Spleen (tissue), 11 donors: ENCODE results near the gene VDAC1. TPM values are rescaled to one million over a fixed set of nuclear protein-coding genes. Genes with fewer than 3 reads are reported as not detected.

Experiments
- DNase-seq: peaks from one replicate; pipeline ENCODE4 v3.0.0-alpha.2; 2020
- H3K27ac ChIP-seq, 8 donors: fragments of 200-600 bp; sonication (generic) in 7 of 8; 1 replicate in 4 of 8; 2 replicates in 4 of 8; pipeline versions ENCODE4 v1.5.0 to v1.8.0; 2016 to 2021; ENCODE audit warnings: inconsistent platforms in 4 of 8, mild to moderate bottlenecking in 4 of 8, moderate library complexity in 1 of 8
- H3K27me3 ChIP-seq, 7 donors: fragments of 200-600 bp; sonication (generic) in 6 of 7; replicated peaks in 1 of 7; 1 replicate in 4 of 7; 2 replicates in 3 of 7; pipeline versions ENCODE4 v1.5.0 to v1.8.0; 2016 to 2021; ENCODE audit warnings: inconsistent platforms in 3 of 7, mild to moderate bottlenecking in 1 of 7
- H3K36me3 ChIP-seq, 6 donors: fragments of 200-600 bp; sonication (generic) in 5 of 6; 1 replicate in 4 of 6; 2 replicates in 2 of 6; pipeline versions ENCODE4 v1.5.0 to v1.8.0; 2016 to 2021; ENCODE audit warnings: inconsistent platforms in 2 of 6
- H3K4me1 ChIP-seq, 6 donors: fragments of 200-600 bp; sonication (generic) in 5 of 6; 1 replicate in 3 of 6; 2 replicates in 3 of 6; pipeline versions ENCODE4 v1.5.0 to v1.8.0; 2016 to 2021; ENCODE audit warnings: inconsistent platforms in 3 of 6
- H3K4me3 ChIP-seq, 8 donors: fragments of 200-600 bp; sonication (generic) in 7 of 8; 1 replicate in 4 of 8; 2 replicates in 4 of 8; pipeline versions ENCODE4 v1.5.0 to v1.8.0; 2016 to 2021; ENCODE audit warnings: inconsistent platforms in 4 of 8, mild to moderate bottlenecking in 4 of 8, moderate library complexity in 2 of 8
- H3K9me3 ChIP-seq, 8 donors: fragments of 200-600 bp; sonication (generic) in 7 of 8; 1 replicate in 4 of 8; 2 replicates in 4 of 8; pipeline versions ENCODE4 v1.5.0 to v1.8.0; 2016 to 2021; ENCODE audit warnings: inconsistent platforms in 4 of 8
- CTCF ChIP-seq, 11 experiments: fragments of 200-600 bp in 7 of 11; fragments of 450-650 bp in 4 of 11; sonication (generic) in 4 of 11; IDR thresholded peaks in 8 of 11; conservative IDR thresholded peaks in 3 of 11; 1 replicate in 7 of 11; 2 replicates in 4 of 11; pipeline versions ENCODE4 v1.4.0 to v1.8.0; 2016 to 2021; ENCODE audit warnings: antibody characterized with exemption in 11 of 11, inconsistent platforms in 4 of 11, mild to moderate bottlenecking in 1 of 11
- POLR2A ChIP-seq, 3 donors: fragments of 450-650 bp; IDR thresholded peaks; one replicate each; pipeline ENCODE4 v1.5.1; 2017; ENCODE audit warnings: antibody characterized with exemption in 3 of 3, mild to moderate bottlenecking in 1 of 3
- POLR2AphosphoS5 ChIP-seq, 3 donors: sonication (generic); formaldehyde crosslinking; IDR thresholded peaks; one replicate each; pipeline ENCODE4 v1.5.1; 2017; ENCODE audit warnings: antibody characterized with exemption in 3 of 3
- WGBS, 5 donors: extraction: QIAGEN DNeasy Blood & Tissue Kit in 3 of 5; methylation state at CpG; one replicate each; pipeline versions ENCODE4 v1.1.5 to v1.1.7; 2013 to 2018; 5-methylcytosine and 5-hydroxymethylcytosine counted together
- intact Hi-C: fragments of 100-400 bp; cut with DNase I; formaldehyde crosslinking; loops from one replicate; pipeline ENCODE4 v1.15.0; 2023; ENCODE audit warnings: low total_unique reads
- polyA plus RNA-seq, 3 donors: library from polyadenylated mRNA; stranded (reverse); fragments of 200-250 nt; gene quantifications; one replicate each; pipeline ENCODE4 v1.2.1, GENCODE V29; 2013
- total RNA-seq, 7 donors: library from RNA; depleted of rRNA in 3 of 7; stranded (reverse); fragments of >200 nt in 3 of 7; fragmentation: NEBNext Ultra II Directional in 4 of 7; extraction: Animal tissue kit (Norgen Biotek cat#: 25700) in 4 of 7; gene quantifications; one replicate each; pipeline versions ENCODE4 v1.1.0 to v1.2.1, GENCODE V29; 2016 to 2021
- donor health status: healthy with polysubstance abuse.
- donor health status: DM: no; HTN: no; CAD: no; lungs with moderate emphysema.
- donor health status: DM: no; HTN: no; CAD: no.
- donor health status: Bipolar disorder and iron deficiency.
- donor health status: healthy.
- donor health status: DM: no; HTN: no; CAD: no.
- donor health status: DM: yes; HTN: yes; CAD: no.

Gene VDAC1
- total and polyA plus RNA-seq, 10 donors, result 53.3 to 100 (median 84.7) TPM

- intact Hi-C loops, result no loop called here
- no peaks in the 10 kb centered on the region for H3K9me3 ChIP-seq
- 86 to 95% (median 88%) methylated on average over 6 of the region's 6 CpGs for WGBS, 5 donors
- H3K4me3 ChIP-seq, result no peak overlapping the region
- no peaks in the 10 kb centered on the region for H3K27me3 ChIP-seq
- no peak overlapping the region for H3K27ac ChIP-seq
- H3K4me1 ChIP-seq, result peaks cover 7 to 78% (median 52%) of the 10 kb centered on the region in 6 donors
- peak; percentile 32 for DNase-seq
- peaks cover 0 to 30% (median 16%) of the 10 kb centered on the region in 6 donors for H3K36me3 ChIP-seq
- TF ChIP-seq CTCF (IDR thresholded peaks at IDR 0.05 in 8 of 11, conservative IDR thresholded peaks at IDR 0.05 in 3 of 11), result no peak
- no peak for TF ChIP-seq POLR2AphosphoS5 (IDR thresholded peaks at IDR 0.05)
- no peak for TF ChIP-seq POLR2A (IDR thresholded peaks at IDR 0.05)
These were observed 9.8 kb downstream of the VDAC1 start for GRCh38 chr5:133994990-133995333.

GRCh38 chr5:133994297-133994989 is 10.3 kb downstream of the VDAC1 start:
- Histone ChIP-seq H3K9me3 (no peaks in the 10 kb centered on the region), H3K27me3 (no peaks in the 10 kb centered on the region), H3K27ac (no peak overlapping the region), H3K4me1 (peaks cover 6 to 73% (median 47%) of the 10 kb centered on the region in 6 donors), H3K4me3 (no peak overlapping the region), H3K36me3 (peaks cover 0 to 35% (median 21%) of the 10 kb centered on the region in 6 donors)
- intact Hi-C loops, result no loop called here
- TF ChIP-seq CTCF (IDR thresholded peaks at IDR 0.05 in 8 of 11, conservative IDR thresholded peaks at IDR 0.05 in 3 of 11) (no peak), POLR2AphosphoS5 (IDR thresholded peaks at IDR 0.05) (no peak), POLR2A (IDR thresholded peaks at IDR 0.05) (no peak)
- WGBS, 5 donors, result 82 to 89% (median 84%) methylated on average over 9 of the region's 9 CpGs
- no peak for DNase-seq

- intact Hi-C loops, result no loop called here
- 60 to 89% (median 84%) methylated on average over 2 of the region's 2 CpGs for WGBS, 5 donors
- Histone ChIP-seq H3K27me3 (no peaks in the 10 kb centered on the region), H3K9me3 (no peaks in the 10 kb centered on the region), H3K27ac (no peak overlapping the region), H3K4me1 (peaks cover 6 to 62% (median 41%) of the 10 kb centered on the region in 6 donors), H3K4me3 (no peak overlapping the region), H3K36me3 (peaks cover 0 to 46% (median 32%) of the 10 kb centered on the region in 6 donors)
- no peak for TF ChIP-seq POLR2AphosphoS5 (IDR thresholded peaks at IDR 0.05)
- no peak for TF ChIP-seq POLR2A (IDR thresholded peaks at IDR 0.05)
- TF ChIP-seq CTCF (IDR thresholded peaks at IDR 0.05 in 8 of 11, conservative IDR thresholded peaks at IDR 0.05 in 3 of 11), result no peak
- no peak for DNase-seq
These were observed 11.4 kb downstream of the VDAC1 start for GRCh38 chr5:133993185-133993936.
